HG03469 (cell line): ENCODE measurements around the gene APH1B.

Experiments
- ATAC-seq: cut with Tn5 transposase; IDR thresholded peaks from one replicate; pipeline ENCODE4 v1.9.1; 2021; ENCODE audit warnings: mild to moderate bottlenecking, moderate library complexity, moderate number of reproducible peaks; ENCODE audit not compliant: unreplicated experiment

APH1B gene

GRCh38 chr15:63251701-63252100 lies 25.7 kb upstream of the APH1B start:
- ATAC-seq, result no peak

- no peak for ATAC-seq
Observed at GRCh38 chr15:63252292-63252691, 25.1 kb upstream of the APH1B start.

DNA sequence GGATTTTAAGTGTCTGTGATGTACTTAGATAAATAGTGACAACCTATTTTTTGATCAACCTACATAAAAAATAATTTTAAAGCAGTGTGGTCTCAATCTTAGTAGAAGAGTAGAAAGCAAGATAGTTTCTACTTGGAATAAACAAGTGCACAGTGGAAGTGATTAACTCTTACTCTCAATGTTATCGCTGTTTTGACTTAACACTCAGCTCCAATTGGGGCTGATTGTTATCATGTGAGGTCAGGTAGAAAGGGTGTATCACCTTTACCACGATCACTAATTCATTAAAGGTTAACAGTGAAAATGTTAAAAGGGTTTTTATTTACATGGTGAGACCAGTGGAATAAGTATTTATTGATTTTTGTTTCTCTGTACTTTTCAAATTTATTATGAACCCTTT lies 22.4 kb upstream of the APH1B start:
- no peak for ATAC-seq

- ATAC-seq, result no peak
Observed at GRCh38 chr15:63255489-63255990, 21.9 kb upstream of the APH1B start.

- no peak for ATAC-seq
Observed at GRCh38 chr15:63256433-63257274, 20.8 kb upstream of the APH1B start.

DNA sequence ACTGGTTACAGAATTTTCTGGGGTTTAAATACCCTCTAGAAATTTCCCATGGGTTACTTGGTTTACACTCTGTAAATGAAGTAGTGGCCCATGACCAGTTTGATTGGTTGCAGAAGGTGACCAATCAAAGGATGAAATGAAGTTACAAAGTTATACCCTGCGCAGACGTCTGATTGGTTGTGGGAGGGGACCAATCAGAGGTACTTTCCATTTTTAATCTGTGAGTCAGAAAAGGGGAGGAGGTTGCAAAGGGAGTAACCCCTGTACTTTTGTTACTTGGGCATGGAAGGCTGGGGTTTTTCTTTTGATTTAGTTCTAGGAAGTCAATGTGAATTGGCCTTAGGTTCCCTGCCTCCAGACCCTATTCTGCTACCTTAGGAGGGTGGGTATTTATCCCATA lies 18.7 kb upstream of the APH1B start:
- no peak for ATAC-seq

DNA sequence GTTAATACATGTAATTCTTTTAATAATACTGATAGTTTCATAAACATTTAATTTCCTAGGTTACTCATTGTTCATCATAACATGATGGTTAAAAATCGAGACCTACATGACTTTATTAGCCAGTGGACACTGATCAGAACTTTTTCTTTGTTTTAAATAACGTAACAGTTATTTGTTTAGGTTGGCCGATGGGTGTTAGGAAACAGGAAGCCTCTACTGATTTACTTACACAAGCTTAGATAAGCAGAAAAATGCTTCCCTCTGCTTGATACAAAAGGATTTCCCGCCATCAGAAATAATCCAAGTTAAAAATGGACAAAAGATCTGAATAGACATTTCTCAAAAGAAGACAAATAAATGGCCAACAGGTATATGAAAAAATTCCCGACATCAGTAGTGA lies 16.6 kb upstream of the APH1B start:
- no peak for ATAC-seq

- ATAC-seq, result no peak
Observed at GRCh38 chr15:63261311-63261710, 16.1 kb upstream of the APH1B start.

- no peak for ATAC-seq
Observed at GRCh38 chr15:63263519-63263918, 13.9 kb upstream of the APH1B start.

- no peak for ATAC-seq
Observed at GRCh38 chr15:63264688-63265293, 12.6 kb upstream of the APH1B start.

- no peak for ATAC-seq
Observed at GRCh38 chr15:63274427-63274826, 3.0 kb upstream of the APH1B start.

- no peak for ATAC-seq
Observed at GRCh38 chr15:63276342-63277037, 915 bp upstream of the APH1B start.

- no peak for ATAC-seq
Observed at GRCh38 chr15:63277893-63278456, 570 bp downstream of the APH1B start.

- no peak for ATAC-seq
Observed at GRCh38 chr15:63283126-63283525, 5.7 kb downstream of the APH1B start.

DNA sequence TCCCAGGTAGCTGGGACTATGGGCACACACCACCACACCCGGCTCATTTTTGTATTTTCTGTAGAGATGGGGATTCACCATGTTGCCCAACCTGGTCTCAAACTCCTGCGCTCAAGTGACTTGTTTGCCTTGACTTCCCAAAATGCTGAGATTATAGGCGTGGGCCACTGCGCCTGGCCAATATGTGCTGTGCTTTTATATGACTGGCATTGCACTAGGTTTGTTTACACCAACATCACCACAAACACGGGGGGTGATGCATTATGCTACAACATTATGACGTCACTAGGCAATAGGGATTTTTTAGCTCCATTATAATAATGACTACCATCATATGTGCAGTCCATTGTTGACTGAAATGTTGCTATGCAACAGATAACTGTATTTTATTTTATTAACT lies 6.9 kb downstream of the APH1B start:
- no peak for ATAC-seq

GRCh38 chr15:63287109-63287508 lies 9.7 kb downstream of the APH1B start:
- ATAC-seq, result no peak

DNA sequence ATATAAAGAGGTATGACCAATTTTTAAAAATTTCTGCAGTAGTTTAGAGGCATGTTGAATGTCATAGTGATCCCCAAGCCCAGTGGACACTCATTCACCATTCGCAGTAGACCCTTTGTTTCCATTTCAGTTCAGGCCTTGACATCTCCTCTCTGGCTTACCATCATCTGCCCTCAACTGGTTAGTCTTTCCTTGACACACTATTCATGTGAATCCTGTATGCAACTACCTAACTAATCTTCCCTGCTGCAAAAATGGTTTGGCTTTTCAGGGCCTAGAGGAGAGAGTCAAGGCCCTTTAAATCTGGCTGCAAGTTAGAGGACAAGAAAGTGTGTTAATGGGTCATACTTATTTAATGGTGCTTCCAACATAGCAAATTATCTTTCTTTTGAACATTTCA lies 10.9 kb downstream of the APH1B start:
- ATAC-seq, result no peak

DNA sequence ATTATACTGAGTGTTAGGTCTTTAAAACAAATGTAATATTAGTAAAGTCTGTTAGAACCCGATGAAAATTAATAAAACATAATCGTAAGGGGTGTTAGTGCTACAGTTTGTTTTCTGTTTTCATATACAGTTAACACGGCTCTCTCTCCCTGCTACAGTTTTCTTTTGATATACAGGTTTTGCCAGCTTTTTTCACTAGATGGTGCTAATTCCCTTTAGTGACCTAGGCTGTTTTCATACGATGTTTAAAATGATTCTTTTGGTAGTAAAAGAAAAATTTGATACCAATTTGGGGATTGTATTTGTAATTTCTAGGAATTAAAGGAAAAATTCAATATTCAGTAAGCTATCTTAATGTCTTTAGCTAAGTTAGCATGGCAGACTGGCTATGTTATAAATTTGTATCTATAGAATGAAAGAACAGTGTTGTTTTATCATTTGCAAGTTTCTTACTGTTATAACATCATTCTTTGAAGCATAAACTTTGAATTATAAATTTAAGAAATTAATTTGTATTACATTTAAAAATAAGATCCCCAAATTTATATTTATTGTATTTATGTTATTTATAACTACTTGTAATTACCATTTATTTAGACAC lies 11.5 kb downstream of the APH1B start:
- no peak for ATAC-seq

GRCh38 chr15:63291507-63291906 lies 14.1 kb downstream of the APH1B start:
- ATAC-seq, result no peak

DNA sequence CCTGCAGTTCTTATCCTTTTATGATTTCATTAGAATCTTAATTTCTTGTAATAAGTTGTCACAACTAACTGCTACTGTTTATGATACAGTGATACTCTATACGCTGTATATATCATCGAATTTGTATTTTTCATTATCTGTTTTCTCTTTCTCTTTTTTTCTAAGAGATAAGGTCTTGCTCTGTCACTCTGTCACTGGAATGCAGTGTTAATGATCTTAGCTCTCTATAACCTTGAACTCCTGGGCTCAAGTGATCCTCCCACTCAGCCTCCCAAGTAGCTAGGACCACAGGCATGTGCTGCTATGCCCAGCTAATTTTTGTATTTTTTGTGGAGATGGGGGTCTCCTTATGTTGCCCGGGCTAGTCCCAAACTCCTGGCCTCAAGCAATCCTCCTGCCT lies 14.8 kb downstream of the APH1B start:
- no peak for ATAC-seq

DNA sequence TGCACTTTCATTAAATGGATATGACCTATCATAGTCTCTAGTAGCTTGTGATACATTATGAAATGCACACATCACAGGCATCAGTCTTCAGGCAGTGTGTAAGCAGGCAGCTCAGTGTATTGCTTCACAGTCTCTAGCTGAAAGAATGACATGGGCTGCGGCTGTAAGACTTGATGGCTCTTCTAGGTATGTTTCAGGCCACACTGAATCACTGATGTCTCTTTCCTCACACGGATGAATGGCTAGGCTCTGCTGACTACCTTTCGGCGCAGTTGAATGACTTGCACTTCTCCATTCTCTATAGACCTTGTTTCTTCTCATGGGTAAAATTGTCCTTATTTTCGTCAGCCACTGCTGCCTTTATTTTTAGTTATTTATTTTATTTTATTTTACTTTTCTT lies 15.4 kb downstream of the APH1B start:
- no peak for ATAC-seq
